HepG2 (cell line): ENCODE measurements around the gene MLN. TPM values are rescaled to one million over a fixed set of nuclear protein-coding genes. Genes with fewer than 3 reads are reported as not detected.

ENCODE experiments used
- ATAD3A ChIP-seq: sonication (generic); formaldehyde crosslinking; IDR thresholded peaks from 2 replicates; pipeline ENCODE4 v1.4.0; 2020; ENCODE audit warnings: missing genetic modification reagents
- ATF7 ChIP-seq, 2 experiments: fragments of 450-650 bp in 1 of 2; sonication (generic) in 1 of 2; formaldehyde crosslinking in 1 of 2; IDR thresholded peaks; 2 replicates each; pipeline versions ENCODE4 v1.4.0 to v1.6.1; 2016 to 2020; ENCODE audit warnings: antibody characterized with exemption in 1 of 2, mild to moderate bottlenecking in 1 of 2, missing genetic modification reagents in 1 of 2
- CREM ChIP-seq, 2 experiments: sonication (generic) in 1 of 2; formaldehyde crosslinking in 1 of 2; IDR thresholded peaks; 2 replicates each; pipeline versions ENCODE4 v1.4.0 to v1.6.1; 2016 to 2020; ENCODE audit warnings: antibody characterized with exemption in 1 of 2, mild to moderate bottlenecking in 1 of 2, missing genetic modification reagents in 1 of 2
- FLYWCH1 ChIP-seq: sonication (generic); formaldehyde crosslinking; IDR thresholded peaks from 2 replicates; pipeline ENCODE4 v1.8.1; 2023; ENCODE audit warnings: mild to moderate bottlenecking, missing genetic modification reagents
- JDP2 ChIP-seq: sonication (generic); formaldehyde crosslinking; IDR thresholded peaks from 2 replicates; pipeline ENCODE4 v1.8.1; 2022; ENCODE audit warnings: missing genetic modification reagents, borderline replicate concordance
- JUN ChIP-seq: sonication (generic); formaldehyde crosslinking; IDR thresholded peaks from 2 replicates; pipeline ENCODE4 v1.4.0; 2020; ENCODE audit warnings: mild to moderate bottlenecking, missing genetic modification reagents
- KDM5A ChIP-seq: fragments of 200-600 bp; sonication (generic); IDR thresholded peaks from 2 replicates; pipeline ENCODE4 v1.7.0; 2018; ENCODE audit warnings: antibody characterized with exemption, mild to moderate bottlenecking, low read length, borderline replicate concordance
- KLF15 ChIP-seq: sonication (generic); formaldehyde crosslinking; IDR thresholded peaks from 2 replicates; pipeline ENCODE4 v1.8.1; 2023; ENCODE audit warnings: borderline replicate concordance, mild to moderate bottlenecking, inconsistent platforms, missing genetic modification reagents, mixed read lengths
- MXD4 ChIP-seq: IDR thresholded peaks from 2 replicates; pipeline ENCODE4 v1.6.1; 2016; ENCODE audit warnings: mild to moderate bottlenecking, missing biosample characterization, missing genetic modification reagents
- NR1H2 ChIP-seq: sonication (generic); formaldehyde crosslinking; IDR thresholded peaks from 2 replicates; pipeline ENCODE4 v1.8.1; 2022; ENCODE audit warnings: low read depth, missing genetic modification reagents, borderline replicate concordance
- REPIN1 ChIP-seq: sonication (generic); formaldehyde crosslinking; IDR thresholded peaks from 2 replicates; pipeline ENCODE4 v1.8.0; 2022; ENCODE audit warnings: missing genetic modification reagents, low read depth, mild to moderate bottlenecking, borderline replicate concordance
- RXRB ChIP-seq: IDR thresholded peaks from 2 replicates; pipeline ENCODE4 v1.6.1; 2016; ENCODE audit warnings: borderline replicate concordance, missing genetic modification reagents, missing compliant biosample characterization
- TBL1XR1 ChIP-seq: fragments of 150-350 bp; IDR thresholded peaks from 2 replicates; pipeline ENCODE4 v1.6.1; 2014; ENCODE audit warnings: borderline replicate concordance, low read length; ENCODE audit not compliant: partially characterized antibody
- ZBTB20 ChIP-seq: sonication (generic); formaldehyde crosslinking; IDR thresholded peaks from 2 replicates; pipeline ENCODE4 v1.8.1; 2023; ENCODE audit warnings: missing genetic modification reagents, low read depth, mild to moderate bottlenecking, borderline replicate concordance
- ZNF253 ChIP-seq: sonication (generic); formaldehyde crosslinking; IDR thresholded peaks from 2 replicates; pipeline ENCODE4 v1.8.0; 2022; ENCODE audit warnings: mild to moderate bottlenecking, missing genetic modification reagents, borderline replicate concordance
- ZNF557 ChIP-seq: sonication (generic); formaldehyde crosslinking; IDR thresholded peaks from 2 replicates; pipeline ENCODE4 v1.4.0; 2020; ENCODE audit warnings: missing genetic modification reagents
- polyA plus RNA-seq, 8 experiments: library from polyadenylated mRNA; depleted of rRNA in 3 of 8; stranded (reverse) in 7 of 8; unstranded in 1 of 8; fragments of >200 nt; fragmentation: Illumina TruSeq in 4 of 8; extraction: Trizol in 4 of 8; gene quantifications; 2 replicates each; pipeline versions ENCODE4 v1.2.1 to v1.2.3, GENCODE V29; 2011 to 2016; ENCODE audit warnings: low read depth in 4 of 8, missing spikeins in 1 of 8, mixed read lengths in 1 of 8; ENCODE audit not compliant: insufficient read depth in 1 of 8
- total RNA-seq, 5 experiments: library from RNA; depleted of rRNA; stranded (reverse); fragments of >200 nt; fragmentation: Illumina TruSeq; extraction: Trizol; gene quantifications; 2 replicates each; pipeline ENCODE4 v1.2.3, GENCODE V29; 2016; ENCODE audit warnings: low read depth in 1 of 5
- TF ChIP-seq, protein P1 (sequence below): sonication (generic); formaldehyde crosslinking; IDR thresholded peaks from 2 replicates; pipeline ENCODE4 v1.5.1; 2020; ENCODE audit warnings: mild to moderate bottlenecking, missing genetic modification reagents, moderate library complexity
- TF ChIP-seq, protein P2 (sequence below): IDR thresholded peaks from 2 replicates; pipeline ENCODE4 v1.6.1; 2016
- TF ChIP-seq, protein P3 (sequence below): sonication (generic); formaldehyde crosslinking; IDR thresholded peaks from 2 replicates; pipeline ENCODE4 v1.4.0; 2020; ENCODE audit warnings: mild to moderate bottlenecking, missing genetic modification reagents
- TF ChIP-seq, protein P4 (sequence below): sonication (generic); formaldehyde crosslinking; IDR thresholded peaks from 2 replicates; pipeline ENCODE4 v1.8.1; 2023; ENCODE audit warnings: missing genetic modification reagents, mild to moderate bottlenecking, borderline replicate concordance
- TF ChIP-seq, protein P5 (sequence below): sonication (generic); formaldehyde crosslinking; IDR thresholded peaks from 2 replicates; pipeline ENCODE4 v1.4.0; 2020; ENCODE audit warnings: low read depth, mild to moderate bottlenecking, missing genetic modification reagents

Gene MLN
- total and polyA plus RNA-seq, 2 of the 13 experiments (the other 11 are each of a cell fraction or from before 2014, with no cell fraction given) = not detected

DNA sequence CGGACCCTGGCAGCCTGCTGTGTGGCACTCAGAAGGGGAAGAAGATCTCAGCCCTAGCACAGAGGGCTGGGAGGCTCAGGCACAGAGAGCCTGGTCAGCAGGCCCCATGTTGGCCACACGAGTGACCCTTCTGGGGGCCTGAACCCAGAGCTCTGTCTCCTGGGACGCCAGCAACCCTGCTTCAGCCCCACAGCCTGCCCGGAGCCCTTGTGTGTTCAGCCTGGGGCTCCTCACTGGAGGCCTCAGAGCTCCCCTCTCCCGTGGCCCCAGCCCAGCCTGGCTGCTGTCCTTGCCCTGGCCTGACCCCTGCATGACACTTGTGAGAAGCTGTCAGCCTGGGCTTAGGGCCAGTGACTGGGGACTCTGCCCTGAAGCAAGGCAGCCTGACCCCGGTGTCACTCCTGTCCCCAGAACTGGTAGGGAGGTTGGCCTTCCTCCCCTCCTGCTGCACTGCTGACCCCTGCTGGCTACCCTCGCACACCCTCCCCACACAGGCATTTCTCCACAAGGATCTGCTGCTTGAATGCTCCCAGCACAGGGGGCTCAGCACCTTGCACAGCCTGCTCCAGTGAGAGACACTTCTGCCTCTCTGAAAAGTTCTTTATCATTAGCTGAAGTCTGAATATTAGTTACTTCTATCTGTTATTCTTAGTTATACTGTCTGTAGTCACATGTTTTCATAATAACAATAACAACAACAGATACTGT, 41.7 kb downstream of the MLN start (continued):
- TF ChIP-seq, protein P1, sequence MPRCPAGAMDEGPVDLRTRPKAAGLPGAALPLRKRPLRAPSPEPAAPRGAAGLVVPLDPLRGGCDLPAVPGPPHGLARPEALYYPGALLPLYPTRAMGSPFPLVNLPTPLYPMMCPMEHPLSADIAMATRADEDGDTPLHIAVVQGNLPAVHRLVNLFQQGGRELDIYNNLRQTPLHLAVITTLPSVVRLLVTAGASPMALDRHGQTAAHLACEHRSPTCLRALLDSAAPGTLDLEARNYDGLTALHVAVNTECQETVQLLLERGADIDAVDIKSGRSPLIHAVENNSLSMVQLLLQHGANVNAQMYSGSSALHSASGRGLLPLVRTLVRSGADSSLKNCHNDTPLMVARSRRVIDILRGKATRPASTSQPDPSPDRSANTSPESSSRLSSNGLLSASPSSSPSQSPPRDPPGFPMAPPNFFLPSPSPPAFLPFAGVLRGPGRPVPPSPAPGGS = peak; percentile 92
- TF ChIP-seq JDP2 (CRISPR knock-in tag) (no peak), RXRB (peak; percentile 100), ATF7 (IDR thresholded peaks at IDR 0.05) (no peak), ATF7 (CRISPR knock-in tag; IDR thresholded peaks at IDR 0.05) (no peak), JUN (CRISPR knock-in tag) (0 out of 2 replicates have a peak, but pooled peaks have one; percentile 20), NR1H2 (no peak; the same call in 1 of the 2 replicates), ZNF253 (CRISPR knock-in tag) (no peak), KLF15 (CRISPR knock-in tag) (no peak), ATAD3A (CRISPR knock-in tag) (no peak), KDM5A (no peak), MXD4 (peak; percentile 90), REPIN1 (CRISPR knock-in tag) (peak; percentile 98), ZBTB20 (CRISPR knock-in tag) (peak; percentile 88; the same call in 1 of the 2 replicates), TBL1XR1 (peak; percentile 70), ZNF557 (CRISPR knock-in tag) (no peak), CREM (IDR thresholded peaks at IDR 0.05) (peak; percentile 44; the same call in 1 of the 2 replicates), CREM (CRISPR knock-in tag; IDR thresholded peaks at IDR 0.05) (no peak), FLYWCH1 (CRISPR knock-in tag) (no peak)
- TF ChIP-seq, protein P2, sequence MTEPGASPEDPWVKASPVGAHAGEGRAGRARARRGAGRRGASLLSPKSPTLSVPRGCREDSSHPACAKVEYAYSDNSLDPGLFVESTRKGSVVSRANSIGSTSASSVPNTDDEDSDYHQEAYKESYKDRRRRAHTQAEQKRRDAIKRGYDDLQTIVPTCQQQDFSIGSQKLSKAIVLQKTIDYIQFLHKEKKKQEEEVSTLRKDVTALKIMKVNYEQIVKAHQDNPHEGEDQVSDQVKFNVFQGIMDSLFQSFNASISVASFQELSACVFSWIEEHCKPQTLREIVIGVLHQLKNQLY = peak; percentile 71
- TF ChIP-seq, protein P3, sequence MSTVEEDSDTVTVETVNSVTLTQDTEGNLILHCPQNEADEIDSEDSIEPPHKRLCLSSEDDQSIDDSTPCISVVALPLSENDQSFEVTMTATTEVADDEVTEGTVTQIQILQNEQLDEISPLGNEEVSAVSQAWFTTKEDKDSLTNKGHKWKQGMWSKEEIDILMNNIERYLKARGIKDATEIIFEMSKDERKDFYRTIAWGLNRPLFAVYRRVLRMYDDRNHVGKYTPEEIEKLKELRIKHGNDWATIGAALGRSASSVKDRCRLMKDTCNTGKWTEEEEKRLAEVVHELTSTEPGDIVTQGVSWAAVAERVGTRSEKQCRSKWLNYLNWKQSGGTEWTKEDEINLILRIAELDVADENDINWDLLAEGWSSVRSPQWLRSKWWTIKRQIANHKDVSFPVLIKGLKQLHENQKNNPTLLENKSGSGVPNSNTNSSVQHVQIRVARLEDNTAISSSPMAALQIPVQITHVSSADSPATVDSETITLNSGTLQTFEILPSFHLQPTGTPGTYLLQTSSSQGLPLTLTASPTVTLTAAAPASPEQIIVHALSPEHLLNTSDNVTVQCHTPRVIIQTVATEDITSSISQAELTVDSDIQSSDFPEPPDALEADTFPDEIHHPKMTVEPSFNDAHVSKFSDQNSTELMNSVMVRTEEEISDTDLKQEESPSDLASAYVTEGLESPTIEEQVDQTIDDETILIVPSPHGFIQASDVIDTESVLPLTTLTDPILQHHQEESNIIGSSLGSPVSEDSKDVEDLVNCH (CRISPR knock-in tag) = no peak
- TF ChIP-seq, protein P4, sequence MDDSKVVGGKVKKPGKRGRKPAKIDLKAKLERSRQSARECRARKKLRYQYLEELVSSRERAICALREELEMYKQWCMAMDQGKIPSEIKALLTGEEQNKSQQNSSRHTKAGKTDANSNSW (CRISPR knock-in tag) = 0 out of 2 replicates have a peak, but pooled peaks have one; percentile 69
- TF ChIP-seq, protein P5, sequence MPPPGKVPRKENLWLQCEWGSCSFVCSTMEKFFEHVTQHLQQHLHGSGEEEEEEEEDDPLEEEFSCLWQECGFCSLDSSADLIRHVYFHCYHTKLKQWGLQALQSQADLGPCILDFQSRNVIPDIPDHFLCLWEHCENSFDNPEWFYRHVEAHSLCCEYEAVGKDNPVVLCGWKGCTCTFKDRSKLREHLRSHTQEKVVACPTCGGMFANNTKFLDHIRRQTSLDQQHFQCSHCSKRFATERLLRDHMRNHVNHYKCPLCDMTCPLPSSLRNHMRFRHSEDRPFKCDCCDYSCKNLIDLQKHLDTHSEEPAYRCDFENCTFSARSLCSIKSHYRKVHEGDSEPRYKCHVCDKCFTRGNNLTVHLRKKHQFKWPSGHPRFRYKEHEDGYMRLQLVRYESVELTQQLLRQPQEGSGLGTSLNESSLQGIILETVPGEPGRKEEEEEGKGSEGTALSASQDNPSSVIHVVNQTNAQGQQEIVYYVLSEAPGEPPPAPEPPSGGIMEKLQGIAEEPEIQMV (CRISPR knock-in tag) = peak; percentile 71; the same call in 1 of the 2 replicates
